Peyer's patch (tissue), 4 donors: ENCODE data around the gene SASH3. TPM values are rescaled to one million over a fixed set of nuclear protein-coding genes. Genes with fewer than 3 reads are reported as not detected.

Experiments used
- DNase-seq, 3 donors: peaks; one replicate each; pipeline ENCODE4 v3.0.0-alpha.2; 2017 to 2019
- H3K27ac ChIP-seq, 4 donors: fragments of 200-600 bp; sonication (generic); one replicate each; pipeline ENCODE4 v1.5.1; 2016 to 2019
- H3K27me3 ChIP-seq, 2 donors: fragments of 200-600 bp; sonication (generic); one replicate each; pipeline ENCODE4 v1.5.1; 2019
- H3K36me3 ChIP-seq, 3 donors: fragments of 200-600 bp; sonication (generic); one replicate each; pipeline ENCODE4 v1.5.1; 2016 to 2019
- H3K4me1 ChIP-seq, 4 donors: fragments of 200-600 bp; sonication (generic); one replicate each; pipeline ENCODE4 v1.5.1; 2016 to 2019
- H3K4me3 ChIP-seq, 4 donors: fragments of 200-600 bp; sonication (generic); 1 replicate in 3 of 4; 2 replicates in 1 of 4; pipeline ENCODE4 v1.5.1; 2016 to 2019; ENCODE audit warnings: mild to moderate bottlenecking in 1 of 4
- H3K9me3 ChIP-seq, 4 donors: fragments of 200-600 bp; sonication (generic); one replicate each; pipeline ENCODE4 v1.5.1; 2016 to 2019; ENCODE audit warnings: mild to moderate bottlenecking in 1 of 4
- POLR2A ChIP-seq, 2 donors: fragments of 450-650 bp; IDR thresholded peaks; one replicate each; pipeline ENCODE4 v1.5.1; 2017; ENCODE audit warnings: antibody characterized with exemption in 2 of 2, mild to moderate bottlenecking in 2 of 2, moderate library complexity in 2 of 2
- total RNA-seq, 4 donors: library from RNA; depleted of rRNA; stranded (reverse); fragments of >200 nt; gene quantifications; one replicate each; pipeline ENCODE4 v1.1.0, GENCODE V29; 2016
- TF ChIP-seq, protein P1 (sequence below), 6 experiments: fragments of 450-650 bp in 4 of 6; fragments of 200-600 bp in 2 of 6; sonication (generic) in 1 of 6; IDR thresholded peaks; one replicate each; pipeline ENCODE4 v1.5.1; 2017 to 2019; ENCODE audit warnings: antibody characterized with exemption in 6 of 6, mild to moderate bottlenecking in 3 of 6, moderate library complexity in 1 of 6

Gene SASH3
- total RNA-seq, 4 donors from 2014 or later, result 2.2 to 45.4 (median 7.7) TPM

DNA sequence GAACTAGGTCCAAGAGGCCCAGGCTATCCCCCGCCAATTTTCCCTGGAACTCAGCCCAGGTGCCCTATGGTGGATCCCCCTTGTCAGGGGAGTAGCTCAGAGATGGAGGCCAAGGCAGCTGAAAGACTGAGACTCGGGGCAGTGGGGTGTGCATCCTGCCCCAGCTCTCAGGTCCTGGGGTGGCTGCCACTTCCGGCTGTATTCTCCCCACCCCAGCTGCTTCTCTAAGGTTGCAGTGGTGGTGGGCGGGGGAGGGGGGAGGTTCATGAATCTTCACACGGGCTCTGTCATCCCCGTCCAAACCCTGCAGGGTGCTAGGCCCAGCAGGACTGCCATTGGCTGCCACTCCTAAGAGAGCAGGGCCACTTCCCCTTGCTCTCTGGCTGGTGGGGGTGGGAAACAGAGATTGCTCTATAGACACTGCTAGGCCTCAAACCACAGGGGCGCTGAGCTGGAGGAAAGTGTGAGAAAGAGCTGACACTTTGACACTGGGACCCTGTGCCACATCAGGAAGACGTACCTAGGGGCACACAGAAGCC, 1.5 kb downstream of the SASH3 start:
- Histone ChIP-seq H3K27ac (peak overlapping the region; percentile 62 to 80 (median 77)), H3K4me1 (peaks cover 0 to 14% (median 2%) of the 10 kb centered on the region in 4 donors), H3K9me3 (no peaks in the 10 kb centered on the region), H3K27me3 (no peaks in the 10 kb centered on the region), H3K36me3 (no peaks in the 10 kb centered on the region), H3K4me3 (peak overlapping the region; percentile 31 to 49 (median 42))
- peak in 2 of 3 donors; percentile 92 to 93 for DNase-seq
- TF ChIP-seq, protein P1, sequence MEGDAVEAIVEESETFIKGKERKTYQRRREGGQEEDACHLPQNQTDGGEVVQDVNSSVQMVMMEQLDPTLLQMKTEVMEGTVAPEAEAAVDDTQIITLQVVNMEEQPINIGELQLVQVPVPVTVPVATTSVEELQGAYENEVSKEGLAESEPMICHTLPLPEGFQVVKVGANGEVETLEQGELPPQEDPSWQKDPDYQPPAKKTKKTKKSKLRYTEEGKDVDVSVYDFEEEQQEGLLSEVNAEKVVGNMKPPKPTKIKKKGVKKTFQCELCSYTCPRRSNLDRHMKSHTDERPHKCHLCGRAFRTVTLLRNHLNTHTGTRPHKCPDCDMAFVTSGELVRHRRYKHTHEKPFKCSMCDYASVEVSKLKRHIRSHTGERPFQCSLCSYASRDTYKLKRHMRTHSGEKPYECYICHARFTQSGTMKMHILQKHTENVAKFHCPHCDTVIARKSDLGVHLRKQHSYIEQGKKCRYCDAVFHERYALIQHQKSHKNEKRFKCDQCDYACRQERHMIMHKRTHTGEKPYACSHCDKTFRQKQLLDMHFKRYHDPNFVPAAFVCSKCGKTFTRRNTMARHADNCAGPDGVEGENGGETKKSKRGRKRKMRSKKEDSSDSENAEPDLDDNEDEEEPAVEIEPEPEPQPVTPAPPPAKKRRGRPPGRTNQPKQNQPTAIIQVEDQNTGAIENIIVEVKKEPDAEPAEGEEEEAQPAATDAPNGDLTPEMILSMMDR (IDR thresholded peaks at IDR 0.05), result no peak
- TF ChIP-seq POLR2A (IDR thresholded peaks at IDR 0.05), result no peak

DNA sequence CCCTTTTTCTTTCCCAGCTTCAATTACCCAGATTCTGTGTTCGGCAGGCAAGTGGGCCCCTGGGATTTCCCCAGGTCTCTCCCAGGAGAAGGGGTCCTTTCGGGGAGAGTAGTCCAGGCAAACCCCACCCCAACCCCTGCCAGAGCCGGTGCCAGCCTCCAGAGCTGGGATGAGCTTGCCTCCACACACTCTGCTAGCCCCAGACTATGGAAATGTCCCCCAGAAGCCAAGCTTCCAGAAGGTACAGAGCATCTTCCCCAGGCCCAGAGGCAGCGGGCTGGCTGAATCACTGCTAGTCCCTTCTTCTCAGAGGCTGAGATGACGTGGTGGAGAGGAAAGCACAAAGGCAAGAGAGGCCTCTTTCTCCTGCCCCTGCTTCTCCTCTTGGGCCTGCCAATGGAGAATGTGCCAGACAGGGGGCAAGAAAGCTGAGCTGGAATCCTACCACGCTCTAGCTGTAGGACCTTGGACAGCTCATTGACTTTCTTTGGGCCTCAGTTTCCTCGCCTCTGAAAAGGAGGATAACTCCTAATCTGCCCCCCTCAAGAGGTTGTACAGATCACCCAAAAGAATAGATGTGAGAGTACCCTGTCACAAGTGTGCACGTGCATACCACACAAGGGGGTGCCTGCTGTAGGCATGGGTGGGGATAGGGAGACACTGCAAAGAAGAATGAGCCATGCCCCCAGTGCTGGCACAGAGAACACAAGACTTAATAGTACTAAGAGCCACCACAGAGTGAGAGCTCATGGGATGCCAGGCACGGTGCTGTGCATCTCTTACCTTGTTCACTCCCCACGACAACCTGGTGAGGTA, 2.1 kb downstream of the SASH3 start:
- Histone ChIP-seq H3K4me1 (peaks cover 0 to 14% (median 0%) of the 10 kb centered on the region in 4 donors), H3K36me3 (no peaks in the 10 kb centered on the region), H3K9me3 (no peaks in the 10 kb centered on the region), H3K27ac (peak overlapping the region in 1 of 4 donors; percentile 80), H3K27me3 (no peaks in the 10 kb centered on the region), H3K4me3 (peak overlapping the region in 3 of 4 donors; percentile 24 to 49 (median 39))
- peak in 1 of 3 donors; percentile 42 for DNase-seq
- TF ChIP-seq, protein P1 (IDR thresholded peaks at IDR 0.05), result no peak
- TF ChIP-seq POLR2A (IDR thresholded peaks at IDR 0.05), result no peak

DNA sequence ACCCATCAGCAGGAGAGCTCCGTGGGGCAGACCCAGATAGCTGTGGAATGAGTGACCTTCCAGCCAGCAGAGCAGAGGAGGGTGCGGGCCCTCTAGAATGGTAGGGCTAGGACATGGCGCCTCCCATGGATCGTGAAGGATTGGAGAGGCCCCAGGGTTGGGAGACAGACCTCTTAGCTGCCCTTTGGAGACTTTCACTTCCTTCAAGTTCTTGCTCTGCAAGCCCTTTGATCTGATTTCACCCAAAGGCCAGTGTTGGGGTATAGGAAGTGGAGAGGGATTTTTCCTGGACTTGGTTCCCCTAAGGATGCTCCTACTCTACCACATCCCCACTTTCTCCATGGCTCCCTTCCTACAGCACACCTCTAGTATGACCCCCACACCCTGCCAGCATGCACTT, 3.0 kb downstream of the SASH3 start:
- H3K27ac ChIP-seq, result peak overlapping the region in 1 of 4 donors; percentile 80
- H3K4me3 ChIP-seq, result peak overlapping the region in 2 of 4 donors; percentile 24 to 49
- H3K9me3 ChIP-seq, result no peaks in the 10 kb centered on the region
- no peaks in the 10 kb centered on the region for H3K27me3 ChIP-seq
- no peaks in the 10 kb centered on the region for H3K36me3 ChIP-seq
- TF ChIP-seq, protein P1 (IDR thresholded peaks at IDR 0.05), result no peak
- TF ChIP-seq POLR2A (IDR thresholded peaks at IDR 0.05), result no peak
- no peak for DNase-seq
- peaks cover 0 to 8% (median 0%) of the 10 kb centered on the region in 4 donors for H3K4me1 ChIP-seq

DNA sequence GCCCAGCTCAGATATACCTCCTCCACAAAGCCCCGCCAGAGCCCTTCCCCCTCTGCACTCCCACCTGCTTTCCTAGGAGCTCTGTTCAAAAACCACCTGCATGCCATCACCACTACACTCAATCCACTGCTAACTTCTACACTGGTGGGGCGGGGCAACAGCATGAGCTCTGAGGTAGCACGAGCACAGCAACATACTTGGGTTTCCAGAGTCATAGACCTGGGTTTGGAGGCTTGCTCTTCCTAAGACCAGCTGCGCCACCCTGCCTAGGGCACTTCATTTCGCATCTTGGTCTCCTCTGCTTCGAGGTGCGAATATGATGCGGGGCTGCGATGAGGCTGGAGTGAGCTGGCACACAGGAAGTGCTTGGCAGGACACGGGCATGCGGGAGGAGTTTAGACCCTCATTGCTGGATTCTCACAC, 3.6 kb downstream of the SASH3 start:
- peaks cover 0 to 7% (median 0%) of the 10 kb centered on the region in 4 donors for H3K4me1 ChIP-seq
- no peaks in the 10 kb centered on the region for H3K9me3 ChIP-seq
- H3K27me3 ChIP-seq, result no peaks in the 10 kb centered on the region
- H3K4me3 ChIP-seq, result peak overlapping the region in 2 of 4 donors; percentile 24 to 49
- TF ChIP-seq, protein P1 (IDR thresholded peaks at IDR 0.05), result no peak
- no peak for TF ChIP-seq POLR2A (IDR thresholded peaks at IDR 0.05)
- DNase-seq, result no peak
- H3K36me3 ChIP-seq, result no peaks in the 10 kb centered on the region
- H3K27ac ChIP-seq, result peak overlapping the region in 1 of 4 donors; percentile 80

DNA sequence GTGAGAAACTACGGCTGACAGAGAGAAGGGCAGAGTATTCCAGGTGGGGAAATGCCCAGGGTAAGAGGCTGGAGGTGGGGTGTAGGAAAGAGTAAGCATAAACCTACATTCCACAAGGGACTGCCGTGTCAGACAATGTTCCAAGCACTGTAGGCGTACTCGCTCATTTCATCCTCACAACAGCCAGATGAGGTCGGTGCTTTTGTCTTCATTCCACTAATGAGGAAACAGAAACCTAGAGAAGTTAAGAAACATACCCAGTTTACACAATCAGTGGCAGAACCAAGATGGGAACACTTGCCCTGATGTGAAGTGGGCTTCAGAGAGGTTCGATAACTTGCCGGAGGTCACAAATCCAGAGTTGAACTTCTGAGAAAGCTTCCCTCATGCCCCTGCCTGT, 4.6 kb downstream of the SASH3 start:
- Histone ChIP-seq H3K27me3 (no peaks in the 10 kb centered on the region), H3K4me3 (peak overlapping the region in 1 of 4 donors; percentile 49), H3K9me3 (no peaks in the 10 kb centered on the region), H3K36me3 (no peaks in the 10 kb centered on the region), H3K4me1 (peaks cover 0 to 7% (median 0%) of the 10 kb centered on the region in 4 donors), H3K27ac (peak overlapping the region in 1 of 4 donors; percentile 80)
- no peak for TF ChIP-seq POLR2A (IDR thresholded peaks at IDR 0.05)
- TF ChIP-seq, protein P1 (IDR thresholded peaks at IDR 0.05), result no peak
- DNase-seq, result no peak
